Trophoblast cell (in vitro differentiated cells and primary cell): ENCODE results near the gene UBE2N.
"Not testable (repeated sequence)": the region's sequence is repeated elsewhere in the genome, so short reads cannot be mapped to it uniquely, and the experiment has no call there.

Source experiments
- DNase-seq, 2 donors: peaks; one replicate each; pipeline ENCODE4 v3.0.0-alpha.2; 2016
- H2AFZ ChIP-seq: 2 replicates; pipeline ENCODE4 v1.6.1; 2013; ENCODE audit warnings: low read length, moderate library complexity, mild to moderate bottlenecking; ENCODE audit not compliant: insufficient read depth, poor library complexity
- H2AK5ac ChIP-seq: 2 replicates; pipeline ENCODE4 v1.6.1; 2013; ENCODE audit warnings: mild to moderate bottlenecking, low read length
- H2BK120ac ChIP-seq: 2 replicates; pipeline ENCODE4 v1.6.1; 2013; ENCODE audit warnings: low read length, mild to moderate bottlenecking, moderate library complexity; ENCODE audit not compliant: insufficient read depth, poor library complexity
- H2BK12ac ChIP-seq: 2 replicates; pipeline ENCODE4 v1.6.1; 2013; ENCODE audit warnings: mild to moderate bottlenecking, low read length, moderate library complexity
- H2BK5ac ChIP-seq: 2 replicates; pipeline ENCODE4 v1.6.1; 2013; ENCODE audit warnings: low read length, low read depth, moderate library complexity, mild to moderate bottlenecking; ENCODE audit not compliant: poor library complexity
- H3K14ac ChIP-seq: 2 replicates; pipeline ENCODE4 v1.6.1; 2013; ENCODE audit warnings: mild to moderate bottlenecking, low read length
- H3K18ac ChIP-seq: 2 replicates; pipeline ENCODE4 v1.6.1; 2013; ENCODE audit warnings: mild to moderate bottlenecking, low read length
- H3K23ac ChIP-seq: 2 replicates; pipeline ENCODE4 v1.6.1; 2013; ENCODE audit warnings: low read length
- H3K27ac ChIP-seq: 2 replicates; pipeline ENCODE4 v1.5.1; 2013; ENCODE audit warnings: low read depth, mild to moderate bottlenecking, inconsistent platforms, low read length, moderate library complexity
- H3K27me3 ChIP-seq: 2 replicates; pipeline ENCODE4 v1.6.1; 2013; ENCODE audit warnings: inconsistent platforms, mild to moderate bottlenecking, low read length, moderate library complexity; ENCODE audit not compliant: insufficient read depth
- H3K36me3 ChIP-seq, 2 experiments: 1 replicate in 1 of 2; 2 replicates in 1 of 2; pipeline ENCODE4 v1.6.1; 2013; ENCODE audit warnings: low read length in 2 of 2, mild to moderate bottlenecking in 2 of 2, moderate library complexity in 1 of 2; ENCODE audit not compliant: insufficient read depth in 2 of 2, control insufficient read depth in 1 of 2
- H3K4ac ChIP-seq: 2 replicates; pipeline ENCODE4 v1.6.1; 2013; ENCODE audit warnings: low read depth, mild to moderate bottlenecking, low read length, moderate library complexity
- H3K4me1 ChIP-seq, 2 experiments: 1 replicate in 1 of 2; 2 replicates in 1 of 2; pipeline ENCODE4 v1.6.1; 2013; ENCODE audit warnings: low read length in 2 of 2, mild to moderate bottlenecking in 2 of 2, moderate library complexity in 1 of 2; ENCODE audit not compliant: insufficient read depth in 2 of 2, control insufficient read depth in 1 of 2
- H3K4me2 ChIP-seq: 2 replicates; pipeline ENCODE4 v1.6.1; 2013; ENCODE audit warnings: inconsistent platforms, mild to moderate bottlenecking, low read length, moderate library complexity
- H3K4me3 ChIP-seq: 2 replicates; pipeline ENCODE4 v1.5.1; 2013; ENCODE audit warnings: mild to moderate bottlenecking, low read depth, low read length, inconsistent platforms
- H3K79me1 ChIP-seq: one replicate; pipeline ENCODE4 v1.6.1; 2013; ENCODE audit warnings: low read length
- H3K79me2 ChIP-seq: 2 replicates; pipeline ENCODE4 v1.6.1; 2013; ENCODE audit warnings: low read length, mild to moderate bottlenecking; ENCODE audit not compliant: control insufficient read depth, insufficient read depth, poor library complexity
- H3K9ac ChIP-seq: 2 replicates; pipeline ENCODE4 v1.6.1; 2013; ENCODE audit warnings: mild to moderate bottlenecking, low read length
- H3K9me3 ChIP-seq: 2 replicates; pipeline ENCODE4 v1.6.1; 2013; ENCODE audit warnings: low read depth, mild to moderate bottlenecking, control low read depth, inconsistent platforms, low read length; ENCODE audit not compliant: insufficient read depth
- H4K12ac ChIP-seq: 2 replicates; pipeline ENCODE4 v1.6.1; 2013; ENCODE audit warnings: low read depth, mild to moderate bottlenecking, low read length, moderate library complexity
- H4K8ac ChIP-seq: 2 replicates; pipeline ENCODE4 v1.6.1; 2013; ENCODE audit warnings: low read depth, mild to moderate bottlenecking, low read length, moderate library complexity
- H4K91ac ChIP-seq: one replicate; pipeline ENCODE4 v1.6.1; 2013; ENCODE audit warnings: low read depth, mild to moderate bottlenecking, low read length, moderate library complexity
- WGBS: extraction: QIAGEN DNeasy Blood & Tissue Kit; methylation state at CpG from one replicate; pipeline ENCODE4 v1.1.7; 2013; ENCODE audit warnings: missing lambda C conversion rate; ENCODE audit not compliant: insufficient read length, insufficient coverage; ENCODE audit errors: extremely low coverage; 5-methylcytosine and 5-hydroxymethylcytosine counted together

Gene UBE2N

DNA sequence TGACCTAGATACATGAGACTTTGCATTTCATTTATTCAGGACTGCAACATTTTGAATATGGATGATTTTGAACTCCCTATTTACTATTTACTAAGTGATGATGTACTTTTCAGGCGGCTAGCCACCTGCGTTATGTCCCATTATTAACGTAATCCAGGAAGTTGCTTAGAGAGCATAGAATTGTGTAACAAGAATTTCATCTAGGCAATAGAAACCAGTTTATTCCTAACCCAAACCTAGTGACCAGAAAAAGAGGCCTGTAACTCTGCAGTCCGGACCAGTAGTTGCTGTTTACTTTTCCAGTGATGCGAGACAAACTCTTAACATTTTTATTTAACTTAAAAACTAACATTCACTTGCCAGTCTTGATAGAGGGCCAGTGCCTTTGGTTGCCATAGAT lies 51.7 kb downstream of the UBE2N start:
- no peak overlapping the region for H2AFZ ChIP-seq
- H3K4ac ChIP-seq = no peak overlapping the region
- no CpG with 5 or more reads among the region's 5 CpGs for WGBS
- H3K9ac ChIP-seq = no peak overlapping the region
- no peak overlapping the region for H3K27ac ChIP-seq
- H4K8ac ChIP-seq = no peak overlapping the region
- no peaks in the 10 kb centered on the region for H3K4me1 ChIP-seq
- H3K23ac ChIP-seq = no peak overlapping the region
- no peak overlapping the region for H2BK5ac ChIP-seq
- H4K91ac ChIP-seq = no peak overlapping the region
- H3K18ac ChIP-seq = no peak overlapping the region
- H3K79me1 ChIP-seq = no peaks in the 10 kb centered on the region
- no peaks in the 10 kb centered on the region for H3K9me3 ChIP-seq
- peaks cover 1 to 9% of the 10 kb centered on the region in 2 experiments for H3K36me3 ChIP-seq
- no peak overlapping the region for H3K4me2 ChIP-seq
- H4K12ac ChIP-seq = no peak overlapping the region
- no peak overlapping the region for H3K14ac ChIP-seq
- no peak overlapping the region for H2AK5ac ChIP-seq
- no peak overlapping the region for H2BK120ac ChIP-seq
- peaks cover 9% of the 10 kb centered on the region for H3K79me2 ChIP-seq
- no peak for DNase-seq
- H3K4me3 ChIP-seq = no peak overlapping the region
- H2BK12ac ChIP-seq = no peak overlapping the region
- no peaks in the 10 kb centered on the region for H3K27me3 ChIP-seq

DNA sequence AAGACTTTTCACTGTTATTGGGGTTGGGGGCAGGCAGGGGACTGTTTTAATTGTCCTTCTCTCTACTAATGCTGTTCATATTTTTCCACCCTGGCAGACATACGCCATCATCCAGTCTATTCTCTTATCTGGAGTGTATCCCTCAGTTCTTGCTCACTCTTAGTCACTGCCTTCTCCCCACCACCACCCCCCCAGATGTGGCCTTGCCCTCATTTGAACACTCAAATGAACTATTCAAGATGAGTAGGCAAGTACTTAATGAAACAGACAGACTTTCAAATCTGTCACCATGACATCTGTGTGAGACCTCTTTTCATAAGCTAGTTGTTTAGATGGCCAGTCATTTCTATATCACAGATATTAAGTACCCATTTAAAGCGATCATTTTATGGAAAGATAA lies 54.0 kb downstream of the UBE2N start:
- no peak overlapping the region for H2AFZ ChIP-seq
- H3K14ac ChIP-seq = no peak overlapping the region
- no peak overlapping the region for H4K8ac ChIP-seq
- H3K4me2 ChIP-seq = no peak overlapping the region
- H3K27ac ChIP-seq = no peak overlapping the region
- no peak overlapping the region for H3K18ac ChIP-seq
- no peak overlapping the region for H3K4me3 ChIP-seq
- no CpG with 5 or more reads among the region's 2 CpGs for WGBS
- no peaks in the 10 kb centered on the region for H3K4me1 ChIP-seq
- peaks cover 9% of the 10 kb centered on the region for H3K79me2 ChIP-seq
- H4K12ac ChIP-seq = no peak overlapping the region
- no peaks in the 10 kb centered on the region for H3K27me3 ChIP-seq
- H2BK12ac ChIP-seq = no peak overlapping the region
- no peaks in the 10 kb centered on the region for H3K79me1 ChIP-seq
- no peak overlapping the region for H2BK120ac ChIP-seq
- no peak overlapping the region for H2BK5ac ChIP-seq
- H3K23ac ChIP-seq = no peak overlapping the region
- peak overlapping the region; percentile 83 for H3K4ac ChIP-seq
- DNase-seq = no peak
- no peak overlapping the region for H4K91ac ChIP-seq
- no peak overlapping the region for H2AK5ac ChIP-seq
- no peak overlapping the region for H3K9ac ChIP-seq
- H3K9me3 ChIP-seq = no peaks in the 10 kb centered on the region
- H3K36me3 ChIP-seq = peaks cover 0 to 7% of the 10 kb centered on the region in 2 experiments

DNA sequence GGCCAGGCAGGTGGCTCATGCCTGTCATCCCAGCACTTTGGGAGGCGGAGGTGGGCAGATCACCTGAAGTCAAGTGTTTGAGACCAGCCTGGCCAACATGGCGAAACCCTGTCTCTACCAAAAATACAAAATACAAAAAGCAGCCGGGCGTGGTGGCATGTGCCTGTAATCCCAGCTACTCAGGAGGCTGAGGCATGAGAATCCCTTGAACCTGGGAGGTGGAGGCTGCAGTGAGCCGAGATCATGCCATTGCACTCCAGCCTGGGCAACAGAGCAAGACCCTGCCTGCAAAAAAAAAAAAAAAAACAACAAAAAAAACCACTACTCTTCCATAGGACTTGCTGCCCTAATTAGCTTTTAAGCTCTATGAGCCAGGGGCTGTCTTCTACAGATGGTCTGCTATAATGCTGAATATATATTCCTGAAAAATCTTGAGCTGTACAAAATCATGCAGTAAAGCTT lies 59.7 kb downstream of the UBE2N start:
- not testable (repeated sequence) for H3K4me1 ChIP-seq, H2BK120ac ChIP-seq, H4K12ac ChIP-seq, H2AK5ac ChIP-seq, H4K8ac ChIP-seq, H3K23ac ChIP-seq, H3K14ac ChIP-seq, H2AFZ ChIP-seq, H3K18ac ChIP-seq, H2BK5ac ChIP-seq, DNase-seq, H3K27ac ChIP-seq, H3K4me2 ChIP-seq, H3K9me3 ChIP-seq, H4K91ac ChIP-seq, H3K79me1 ChIP-seq, H3K36me3 ChIP-seq, H3K4me3 ChIP-seq, H3K9ac ChIP-seq, H2BK12ac ChIP-seq, H3K27me3 ChIP-seq
- WGBS = no CpG with 5 or more reads among the region's 5 CpGs
- H3K79me2 ChIP-seq = peaks cover 12% of the 10 kb centered on the region
- H3K4ac ChIP-seq = peak overlapping the region; percentile 29

DNA sequence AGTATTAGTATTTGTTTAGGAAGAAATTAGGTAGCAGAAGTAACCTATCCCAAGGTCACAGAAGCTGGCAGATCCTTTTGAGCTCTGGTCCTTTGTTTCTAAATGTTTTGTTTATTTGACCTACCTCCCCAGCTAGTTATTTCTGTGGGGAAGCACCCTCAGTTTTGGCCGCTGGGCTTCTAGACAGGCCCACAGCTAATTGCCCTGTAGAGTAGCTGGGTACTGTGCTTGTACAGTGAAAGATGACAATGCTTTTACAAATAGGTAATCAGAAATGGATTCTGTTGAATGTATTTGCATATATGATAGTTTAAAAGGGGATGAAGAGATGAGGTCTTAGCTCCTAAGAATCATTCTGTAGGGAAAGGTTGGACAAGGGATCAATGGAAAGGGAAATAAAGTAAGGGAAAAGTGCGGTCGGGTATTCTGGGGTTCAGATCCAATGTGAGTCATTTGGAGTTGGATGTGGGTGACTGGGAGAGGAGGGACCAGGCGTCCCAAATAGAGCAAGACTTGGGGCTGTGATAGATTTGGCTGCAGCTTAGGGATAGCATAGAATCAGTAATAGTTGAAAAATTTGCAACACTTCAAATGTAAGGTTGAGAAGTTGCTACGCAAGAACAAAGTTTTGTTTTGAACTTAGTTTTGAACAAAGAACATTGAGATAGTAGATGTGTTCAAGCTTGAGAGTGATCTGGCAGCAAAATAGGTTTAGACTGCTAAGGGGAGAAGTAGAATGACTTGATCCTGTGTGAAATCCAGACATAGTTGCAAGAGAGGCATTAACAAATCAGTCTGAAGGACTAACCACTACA lies 60.4 kb downstream of the UBE2N start:
- H3K9me3 ChIP-seq = no peaks in the 10 kb centered on the region
- peak overlapping the region; percentile 92 for H3K4ac ChIP-seq

More for the DNA sequence above, 60.4 kb downstream of the UBE2N start:
- Histone ChIP-seq H2AK5ac (no peak overlapping the region), H4K91ac (no peak overlapping the region), H2AFZ (no peak overlapping the region), H2BK5ac (no peak overlapping the region), H3K4me2 (peak overlapping the region; percentile 31), H3K27ac (no peak overlapping the region), H3K4me1 (peaks cover 5 to 10% of the 10 kb centered on the region in 2 experiments), H3K4me3 (no peak overlapping the region), H3K14ac (no peak overlapping the region), H2BK12ac (no peak overlapping the region), H2BK120ac (no peak overlapping the region), H3K79me1 (peaks cover 10% of the 10 kb centered on the region), H3K9ac (no peak overlapping the region), H4K12ac (no peak overlapping the region), H4K8ac (no peak overlapping the region), H3K27me3 (no peaks in the 10 kb centered on the region), H3K23ac (no peak overlapping the region), H3K36me3 (peaks cover 0 to 3% of the 10 kb centered on the region in 2 experiments), H3K79me2 (peaks cover 12% of the 10 kb centered on the region), H3K18ac (no peak overlapping the region)
- WGBS = 100% methylated on average over 2 of the region's 5 CpGs
- DNase-seq = no peak
